K562 (cell line): Measurements from ENCODE around the gene CTIF. TPM values are rescaled to one million over a fixed set of nuclear protein-coding genes. Genes with fewer than 3 reads are reported as not detected.

ENCODE experiments used
- ATAC-seq: fragments of 200-7000 bp; cut with Tn5 transposase; 3 replicates; pipeline ENCODE4 v1.9.1; 2020; ENCODE audit warnings: moderate library complexity
- BruUV-seq: library from RNA; stranded (reverse); fragments of 400-500 nt; replicated peaks from 2 replicates; lab custom pipeline; 2021; lab: Mats Ljungman, UMichigan
- CTCF ChIA-PET: fragments of 300-600 bp; formaldehyde crosslinking; extraction: SDS; loops from one replicate; lab custom pipeline; 2021; ENCODE audit warnings: low intra/inter-chr PET ratio; lab: Yijun Ruan, JAX
- POLR2A ChIA-PET: fragments of 300-600, 350-650 bp; sonication (Branson Sonifier 250); formaldehyde crosslinking; extraction: SDS; loops from one replicate; lab custom pipeline; 2021; ENCODE audit warnings: antibody characterized with exemption, inconsistent platforms; lab: Yijun Ruan, JAX
- DNase-seq, 4 experiments: peaks; one replicate each; pipeline versions ENCODE4 v3.0.0 to v3.0.0-alpha.2; 2011 to 2018; ENCODE audit warnings: low spot score in 3 of 4, mixed read lengths in 3 of 4; ENCODE audit errors: extremely low read depth in 1 of 4
- FAIRE-seq: peaks from 2 replicates; lab custom pipeline; 2011; peaks lifted over from hg19 to GRCh38; lab: Jason Lieb, UNC
- H2AFZ ChIP-seq: 2 replicates; pipeline ENCODE4 v1.6.0; 2011; ENCODE audit warnings: low read depth, low read length, control low read depth, inconsistent platforms
- H3K27ac ChIP-seq: fragments of 200-600 bp; 3 replicates; pipeline ENCODE4 v1.8.0; 2011; ENCODE audit warnings: low read depth, mild to moderate bottlenecking, control low read depth, inconsistent platforms, low read length, moderate library complexity, mixed read lengths; ENCODE audit errors: extremely low read depth
- H3K27me3 ChIP-seq, 2 experiments: fragments of 300-600 bp in 1 of 2; 2 replicates in 1 of 2; 3 replicates in 1 of 2; pipeline versions ENCODE4 v1.6.0 to v1.8.0; 2011; ENCODE audit warnings: inconsistent platforms in 2 of 2, low read length in 2 of 2, mild to moderate bottlenecking in 1 of 2, mixed read lengths in 1 of 2, moderate library complexity in 1 of 2; ENCODE audit not compliant: control insufficient read depth in 2 of 2, insufficient read depth in 2 of 2
- H3K36me3 ChIP-seq: fragments of 300-600 bp; 3 replicates; pipeline ENCODE4 v1.8.0; 2011; ENCODE audit warnings: mild to moderate bottlenecking, low read length, inconsistent platforms; ENCODE audit not compliant: control insufficient read depth, insufficient read depth
- H3K4me1 ChIP-seq, 2 experiments: fragments of 200-600 bp in 1 of 2; replicated peaks in 1 of 2; 2 replicates in 1 of 2; 3 replicates in 1 of 2; pipeline versions ENCODE4 v1.5.1 to v1.8.0; 2011; ENCODE audit warnings: inconsistent platforms in 2 of 2, low read length in 2 of 2, mild to moderate bottlenecking in 1 of 2, mixed read lengths in 1 of 2, moderate library complexity in 1 of 2; ENCODE audit not compliant: control insufficient read depth in 2 of 2, insufficient read depth in 2 of 2
- H3K4me2 ChIP-seq: 2 replicates; pipeline ENCODE4 v1.6.1; 2011; ENCODE audit warnings: low read length, control low read depth, inconsistent platforms, mixed read lengths; ENCODE audit not compliant: insufficient read depth
- H3K4me3 ChIP-seq: fragments of 200-600 bp; sonication (generic), shearing (Covaris generic); 2 replicates; pipeline ENCODE4 v1.5.1; 2016; ENCODE audit warnings: control low read depth, inconsistent platforms
- H3K79me2 ChIP-seq: fragments of 200-600 bp; 3 replicates; pipeline ENCODE4 v1.8.0; 2011; ENCODE audit warnings: low read length, inconsistent platforms; ENCODE audit not compliant: control insufficient read depth, insufficient read depth
- H3K9ac ChIP-seq, 2 experiments: 2 replicates each; pipeline versions ENCODE4 v1.6.0 to v1.6.1; 2011; ENCODE audit warnings: low read depth in 2 of 2, low read length in 2 of 2, control low read depth in 1 of 2, inconsistent platforms in 1 of 2, mild to moderate bottlenecking in 1 of 2, mixed read lengths in 1 of 2; ENCODE audit not compliant: insufficient read depth in 1 of 2
- H3K9me1 ChIP-seq: one replicate; pipeline ENCODE4 v1.6.0; 2011; ENCODE audit warnings: inconsistent platforms, mild to moderate bottlenecking, low read length, moderate library complexity; ENCODE audit not compliant: control insufficient read depth, insufficient read depth
- H3K9me3 ChIP-seq: replicated peaks from 2 replicates; pipeline ENCODE4 v1.5.1; 2011; ENCODE audit warnings: low read depth, low read length, inconsistent platforms; ENCODE audit not compliant: control insufficient read depth, insufficient read depth
- H4K20me1 ChIP-seq: replicated peaks from 2 replicates; pipeline ENCODE4 v1.6.1; 2011; ENCODE audit warnings: low read length, inconsistent platforms, mixed read lengths; ENCODE audit not compliant: control insufficient read depth, insufficient read depth
- CUX1 ChIP-seq: fragments of 200-800 bp; sonication (Bioruptor generic); IDR thresholded peaks from 2 replicates; pipeline ENCODE4 v1.6.1; 2016; ENCODE audit warnings: missing genetic modification characterization, missing compliant biosample characterization
- FOXA3 ChIP-seq, 2 experiments: fragments of 450-650 bp in 1 of 2; sonication (generic) in 1 of 2; formaldehyde crosslinking; IDR thresholded peaks in 1 of 2; conservative IDR thresholded peaks in 1 of 2; 2 replicates each; pipeline versions ENCODE4 v1.4.0 to v1.8.0; 2020 to 2022; ENCODE audit warnings: mild to moderate bottlenecking in 2 of 2, missing genetic modification reagents in 1 of 2
- HEY1 ChIP-seq: fragments of 250-450 bp; sonication (Bioruptor Pico); IDR thresholded peaks from 2 replicates; pipeline ENCODE4 v1.5.0; 2020; ENCODE audit warnings: mild to moderate bottlenecking, moderate library complexity, borderline replicate concordance
- NFIC ChIP-seq: fragments of 450-650 bp; IDR thresholded peaks from 2 replicates; pipeline ENCODE4 v1.6.1; 2017; ENCODE audit warnings: mild to moderate bottlenecking, inconsistent platforms
- THRB ChIP-seq: fragments of 450-650 bp; formaldehyde crosslinking; conservative IDR thresholded peaks from 2 replicates; pipeline ENCODE4 v1.4.0; 2022; ENCODE audit warnings: mild to moderate bottlenecking, missing genetic modification characterization
- ZNF76 ChIP-seq: fragments of 250-450 bp; sonication (Bioruptor Pico); IDR thresholded peaks from 2 replicates; pipeline ENCODE4 v1.4.0; 2020; ENCODE audit warnings: mild to moderate bottlenecking, moderate library complexity, borderline replicate concordance
- WGBS: fragments of 100-300 bp; shearing (Covaris generic); methylation state at CpG from one replicate; pipeline ENCODE4 v1.1.6; 2016; ENCODE audit warnings: low coverage, mixed read lengths; ENCODE audit not compliant: insufficient coverage; ENCODE audit errors: missing lambda C conversion rate; 5-methylcytosine and 5-hydroxymethylcytosine counted together
- in situ Hi-C: fragments of 300-500 bp; cut with MboI; formaldehyde crosslinking; loops from 4 replicates; pipeline ENCODE4 v1.15.0; 2018; ENCODE audit warnings: inconsistent platforms, mixed read lengths
- intact Hi-C: fragments of 100-400 bp; cut with micrococcal nuclease; formaldehyde crosslinking; loops from 2 replicates; pipeline ENCODE4 v1.14.2; 2022
- polyA plus RNA-seq, 8 experiments: library from polyadenylated mRNA; depleted of rRNA in 4 of 8; stranded (reverse) in 5 of 8; unstranded in 3 of 8; fragments of >200 nt; fragmentation: Nextera tagmentation in 2 of 8; fragmentation: Illumina TruSeq in 1 of 8; extraction: Ambion mirVana in 2 of 8; extraction: Trizol in 1 of 8; gene quantifications; 2 replicates each; pipeline versions ENCODE4 v1.2.1 to v1.2.3, GENCODE V29; 2011 to 2014; ENCODE audit warnings: inconsistent platforms in 1 of 8, missing spikeins in 1 of 8
- total RNA-seq, 7 experiments: library from RNA; depleted of rRNA in 6 of 7; stranded (reverse); fragments of >200 nt in 6 of 7; fragmentation: Illumina TruSeq in 2 of 7; extraction: Trizol in 2 of 7; gene quantifications; 2 replicates each; pipeline versions ENCODE4 v1.2.1 to v1.2.3, GENCODE V29; 2011 to 2021; ENCODE audit warnings: low replicate concordance in 1 of 7

Gene CTIF
- total and polyA plus RNA-seq, 9 of the 15 experiments (the other 6 are each of a cell fraction or from before 2014, with no cell fraction given): 0.17 to 11.5 (median 2.2) TPM

- H3K9ac ChIP-seq: no peak overlapping the region
- WGBS: 20% methylated on average over 5 of the region's 6 CpGs
- TF ChIP-seq CUX1 (CRISPR knock-in tag): no peak
- TF ChIP-seq HEY1 (CRISPR knock-in tag): no peak
- no peak for TF ChIP-seq ZNF76 (CRISPR knock-in tag)
- no peak for TF ChIP-seq THRB (CRISPR knock-in tag)
- no peak for TF ChIP-seq FOXA3 (CRISPR knock-in tag; conservative IDR thresholded peaks at IDR 0.05 in 1 of 2, IDR thresholded peaks at IDR 0.05 in 1 of 2)
- no peak for TF ChIP-seq NFIC
- no peaks in the 10 kb centered on the region; the same call in 1 of the 2 replicates for H4K20me1 ChIP-seq
- no peaks in the 10 kb centered on the region for H3K79me2 ChIP-seq
- no peak overlapping the region for H3K4me3 ChIP-seq
- no peaks in the 10 kb centered on the region for H3K9me3 ChIP-seq
- no peaks in the 10 kb centered on the region for H3K27me3 ChIP-seq
- POLR2A ChIA-PET: no interaction called here
- ATAC-seq: no peak
- FAIRE-seq: no peak
- BruUV-seq: no TSS peak
- in situ Hi-C loops (no loop called here), intact Hi-C loops (no loop called here)
- no peak overlapping the region for H2AFZ ChIP-seq
- H3K36me3 ChIP-seq: no peaks in the 10 kb centered on the region
- DNase-seq: no peak
- H3K4me2 ChIP-seq: no peak overlapping the region
- H3K9me1 ChIP-seq: no peaks in the 10 kb centered on the region
- CTCF ChIA-PET: no interaction called here
- no peaks in the 10 kb centered on the region; a peak in 1 of 5 replicates for H3K4me1 ChIP-seq
- no peak overlapping the region for H3K27ac ChIP-seq
Measured at GRCh38 chr18:48640566-48641270, 101.9 kb downstream of the CTIF start.
